Eye (tissue), 1 donor: Measurements from ENCODE around the gene HYI.
"Not testable (repeated sequence)": the region's sequence is repeated elsewhere in the genome, so short reads cannot be mapped to it uniquely, and the experiment has no call there.

ENCODE experiments used
- DNase-seq: peaks from one replicate; pipeline ENCODE4 v3.0.0-alpha.2; 2015

The HYI gene

GRCh38 chr1:43426221-43426620 lies 27.5 kb downstream of the HYI start:
- DNase-seq = no peak

GRCh38 chr1:43425045-43425444 lies 28.7 kb downstream of the HYI start:
- no peak for DNase-seq

GRCh38 chr1:43423672-43424550 lies 29.8 kb downstream of the HYI start:
- no peak for DNase-seq

- DNase-seq = no peak
Observed at GRCh38 chr1:43422995-43423671, 30.6 kb downstream of the HYI start.

- no peak for DNase-seq
Observed at GRCh38 chr1:43421976-43422750, 31.6 kb downstream of the HYI start.

- no peak for DNase-seq
Observed at GRCh38 chr1:43421396-43421795, 32.3 kb downstream of the HYI start.

GRCh38 chr1:43420874-43421273 lies 32.9 kb downstream of the HYI start:
- no peak for DNase-seq

- DNase-seq = no peak
Observed at GRCh38 chr1:43419627-43420425, 33.9 kb downstream of the HYI start.

GRCh38 chr1:43418858-43419257 lies 34.9 kb downstream of the HYI start:
- DNase-seq = no peak

- DNase-seq = no peak
Observed at GRCh38 chr1:43415901-43416300, 37.8 kb downstream of the HYI start.

- DNase-seq = peak; percentile 82
Observed at GRCh38 chr1:43414634-43415223, 39.0 kb downstream of the HYI start.

- not testable (repeated sequence) for DNase-seq
Observed at GRCh38 chr1:43413426-43413825, 40.3 kb downstream of the HYI start.

GRCh38 chr1:43410571-43410970 lies 43.2 kb downstream of the HYI start:
- DNase-seq = no peak

- DNase-seq = no peak
Observed at GRCh38 chr1:43405876-43406234, 47.9 kb downstream of the HYI start.

GRCh38 chr1:43405219-43405875 lies 48.4 kb downstream of the HYI start:
- no peak for DNase-seq

- no peak for DNase-seq
Observed at GRCh38 chr1:43404353-43404752, 49.4 kb downstream of the HYI start.

GRCh38 chr1:43402089-43402865 lies 51.5 kb downstream of the HYI start:
- no peak for DNase-seq
